DMS53 (cell line): ENCODE results near the gene IGSF8.

ENCODE experiments used
- DNase-seq: peaks from one replicate; lab custom pipeline; 2025; lab: John Stamatoyannopoulos, UW

IGSF8 gene, protein sequence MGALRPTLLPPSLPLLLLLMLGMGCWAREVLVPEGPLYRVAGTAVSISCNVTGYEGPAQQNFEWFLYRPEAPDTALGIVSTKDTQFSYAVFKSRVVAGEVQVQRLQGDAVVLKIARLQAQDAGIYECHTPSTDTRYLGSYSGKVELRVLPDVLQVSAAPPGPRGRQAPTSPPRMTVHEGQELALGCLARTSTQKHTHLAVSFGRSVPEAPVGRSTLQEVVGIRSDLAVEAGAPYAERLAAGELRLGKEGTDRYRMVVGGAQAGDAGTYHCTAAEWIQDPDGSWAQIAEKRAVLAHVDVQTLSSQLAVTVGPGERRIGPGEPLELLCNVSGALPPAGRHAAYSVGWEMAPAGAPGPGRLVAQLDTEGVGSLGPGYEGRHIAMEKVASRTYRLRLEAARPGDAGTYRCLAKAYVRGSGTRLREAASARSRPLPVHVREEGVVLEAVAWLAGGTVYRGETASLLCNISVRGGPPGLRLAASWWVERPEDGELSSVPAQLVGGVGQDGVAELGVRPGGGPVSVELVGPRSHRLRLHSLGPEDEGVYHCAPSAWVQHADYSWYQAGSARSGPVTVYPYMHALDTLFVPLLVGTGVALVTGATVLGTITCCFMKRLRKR

DNA sequence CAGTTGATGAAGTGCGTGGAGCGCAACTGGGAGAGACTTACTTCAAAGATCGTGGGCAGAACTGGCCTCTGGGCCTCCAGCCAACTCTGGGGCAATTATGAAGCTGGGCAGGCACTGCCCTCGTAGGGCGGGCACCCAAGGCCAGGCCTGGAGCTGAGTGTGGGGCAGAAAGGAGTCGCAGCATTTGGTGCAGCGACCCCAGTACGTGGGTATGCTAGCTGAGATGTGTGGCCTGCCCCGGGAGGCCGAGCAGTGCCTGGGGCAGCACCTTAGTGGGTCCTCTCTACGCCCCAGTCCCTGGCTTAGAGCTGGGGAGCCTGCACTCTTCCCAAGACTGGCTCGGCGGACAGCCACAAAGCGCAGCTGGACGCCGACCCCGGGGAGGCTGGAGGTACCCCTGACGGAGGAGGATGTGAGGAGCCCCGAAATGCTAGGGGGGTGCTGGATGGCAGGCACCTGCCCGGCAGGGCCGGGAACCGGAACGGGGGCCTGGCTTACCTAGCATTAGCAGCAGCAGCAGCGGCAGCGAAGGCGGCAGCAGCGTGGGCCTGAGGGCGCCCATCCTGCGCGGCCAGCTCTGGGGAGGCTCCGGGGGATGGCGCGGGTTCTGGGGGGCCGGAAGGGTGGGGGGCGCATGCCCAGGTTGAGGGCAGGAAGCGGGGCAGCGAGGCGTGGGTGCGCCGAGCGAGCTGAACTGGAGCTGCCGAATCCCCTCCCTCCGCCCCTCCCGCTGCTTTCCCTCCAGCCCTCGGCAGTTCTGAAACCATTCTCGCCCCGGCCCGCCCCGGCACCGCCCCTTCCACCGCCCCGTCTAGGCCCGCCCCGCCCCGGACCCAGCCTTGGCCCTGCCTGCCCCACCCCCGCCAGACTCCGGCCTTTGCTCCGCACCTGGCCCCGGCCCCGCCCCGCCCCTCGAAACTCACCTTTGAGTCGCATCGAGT, at the start of gene IGSF8:
Gene IGSF8, minus strand, starts transcription at position 709 of the 941 bp plus-strand sequence. Its CDS starts 147 bp downstream, at position 562.
- DNase-seq = peak; percentile 99

DNA sequence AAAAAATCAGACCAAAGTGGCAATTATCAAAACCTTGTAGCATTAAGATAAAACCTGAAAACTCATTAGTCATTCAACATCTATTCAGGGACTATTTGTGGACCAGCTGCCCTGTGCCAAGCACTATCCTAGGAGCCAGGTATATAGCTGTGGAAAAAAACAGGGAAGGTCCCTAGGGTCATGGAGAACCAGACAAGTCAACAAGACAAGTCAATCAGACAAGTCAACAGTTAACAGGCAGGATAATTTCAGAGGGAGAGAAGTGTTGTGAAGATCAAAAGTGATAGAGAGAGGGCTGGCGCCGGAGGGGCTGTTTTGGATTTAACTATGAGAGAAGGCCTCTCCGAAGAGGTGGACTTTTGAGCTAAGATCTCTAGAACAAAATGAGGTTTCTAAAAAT, 49.7 kb upstream of the IGSF8 start:
- no peak for DNase-seq

DNA sequence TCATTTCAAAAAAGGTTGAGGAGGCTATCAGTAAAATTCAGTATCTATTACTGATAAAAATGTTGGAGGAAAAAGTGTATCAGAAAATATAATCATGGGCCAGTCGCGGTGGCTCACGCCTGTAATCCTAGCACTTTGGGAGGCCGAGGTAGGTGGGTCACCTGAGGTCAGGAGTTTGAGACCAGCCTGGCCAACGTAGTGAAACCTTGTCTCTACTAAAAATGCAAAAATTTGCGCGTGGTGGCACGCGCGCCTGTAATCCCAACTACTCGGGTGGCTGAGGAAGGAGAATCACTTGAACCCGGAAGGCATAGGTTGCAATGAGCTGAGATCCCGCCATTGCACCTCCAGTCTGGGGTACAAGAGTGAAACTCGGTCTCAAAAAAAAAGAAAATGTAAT, 47.7 kb upstream of the IGSF8 start:
- DNase-seq = no peak

DNA sequence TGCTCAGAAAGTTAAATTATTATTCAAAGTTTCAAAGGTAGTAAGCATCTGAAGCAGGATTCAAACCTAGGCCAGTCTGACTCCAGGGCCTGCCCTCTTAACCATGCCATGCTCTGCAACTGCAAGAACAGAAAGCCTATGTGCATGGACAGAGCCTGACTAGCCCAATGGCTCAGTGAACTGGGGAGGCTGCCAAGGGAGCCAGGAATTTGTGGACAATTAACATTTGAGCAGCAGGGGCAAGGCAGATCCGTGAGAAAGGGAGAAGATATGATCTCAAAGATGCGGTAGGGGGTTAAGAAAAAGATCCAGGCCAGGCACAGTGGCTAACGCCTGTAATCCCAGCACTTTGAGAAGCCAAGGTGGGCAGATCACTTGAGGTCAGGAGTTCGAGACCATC, 46.5 kb upstream of the IGSF8 start:
- no peak for DNase-seq

DNA sequence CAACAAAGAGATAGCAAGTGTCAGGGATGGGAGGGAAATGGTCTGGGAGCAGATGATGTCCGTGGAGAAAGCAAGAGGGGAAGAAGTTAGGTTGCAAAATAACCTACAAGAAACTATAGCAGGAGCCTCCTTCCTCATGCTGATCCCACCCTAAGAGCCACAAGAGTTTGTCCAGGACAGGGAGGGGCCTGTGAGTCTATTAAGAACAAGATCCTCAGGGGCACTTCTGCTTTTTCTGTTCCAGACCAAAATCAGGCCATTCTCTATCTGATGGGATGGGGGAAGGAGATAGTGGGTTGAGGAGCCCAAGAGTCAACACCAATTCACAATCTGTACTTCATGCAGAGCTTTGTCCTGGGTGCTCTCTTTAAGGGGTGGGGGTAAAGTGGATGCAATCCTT, 45.3 kb upstream of the IGSF8 start:
- DNase-seq = no peak

DNA sequence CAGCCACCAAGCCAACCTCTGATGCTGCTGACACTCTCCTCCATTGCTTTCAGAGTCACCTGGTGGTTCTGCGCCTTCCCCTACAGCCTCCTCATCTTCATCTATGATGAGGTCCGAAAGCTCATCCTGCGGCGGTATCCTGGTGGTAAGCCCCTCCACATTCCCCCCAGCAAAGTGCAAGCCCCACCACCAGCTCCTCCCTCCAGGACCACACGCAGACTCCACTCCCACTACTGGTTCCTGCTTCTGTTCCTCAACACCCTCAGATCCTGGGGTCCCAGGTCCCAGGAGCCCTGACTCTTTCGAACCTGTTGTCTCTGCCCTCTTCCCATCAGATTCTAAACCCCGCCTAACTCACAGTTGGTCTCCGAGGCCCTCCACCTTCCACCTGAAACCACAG, 41.4 kb upstream of the IGSF8 start:
- DNase-seq = no peak

DNA sequence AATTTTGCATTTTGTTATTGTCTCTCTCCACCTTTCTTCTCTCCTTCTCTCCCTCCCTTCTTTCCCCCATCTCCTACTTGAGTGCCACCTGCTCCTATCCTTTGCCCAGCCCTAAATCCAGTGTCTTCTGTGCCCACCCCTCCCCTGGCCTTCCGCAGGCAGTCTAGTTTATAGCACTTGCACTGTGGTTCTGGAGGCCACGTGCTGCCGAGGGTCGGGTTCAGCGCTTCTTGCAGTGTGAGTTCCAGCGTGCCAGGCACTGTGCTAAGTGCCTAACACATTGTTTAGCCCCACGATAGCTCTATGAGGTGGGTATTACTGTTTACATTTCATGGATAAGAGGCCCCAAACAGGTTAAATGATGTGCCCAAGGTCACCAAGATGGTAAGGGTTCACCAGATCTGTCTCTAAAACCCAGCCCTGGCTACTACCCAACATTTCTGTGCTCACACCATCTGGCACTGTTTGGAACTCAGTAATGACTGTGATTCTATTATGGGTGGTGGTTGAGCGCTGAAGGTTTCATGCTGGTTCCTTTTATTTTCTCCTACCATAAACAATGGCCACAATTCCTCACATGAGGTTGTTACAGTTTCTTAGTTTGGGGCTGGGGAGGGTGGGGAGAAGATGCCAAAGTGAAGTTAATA, 38.9 kb upstream of the IGSF8 start:
- no peak for DNase-seq

DNA sequence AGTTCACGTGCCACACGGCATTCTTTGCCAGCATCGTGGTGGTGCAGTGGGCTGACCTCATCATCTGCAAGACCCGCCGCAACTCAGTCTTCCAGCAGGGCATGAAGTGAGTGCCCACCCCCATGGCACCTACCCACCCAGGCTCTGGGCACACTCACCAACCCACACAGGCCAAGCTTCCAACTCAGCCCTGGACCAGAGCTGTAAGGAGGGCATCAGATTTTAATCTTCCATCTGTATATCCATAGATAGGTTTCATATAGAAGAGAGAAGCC, 38.4 kb upstream of the IGSF8 start:
- no peak for DNase-seq

DNA sequence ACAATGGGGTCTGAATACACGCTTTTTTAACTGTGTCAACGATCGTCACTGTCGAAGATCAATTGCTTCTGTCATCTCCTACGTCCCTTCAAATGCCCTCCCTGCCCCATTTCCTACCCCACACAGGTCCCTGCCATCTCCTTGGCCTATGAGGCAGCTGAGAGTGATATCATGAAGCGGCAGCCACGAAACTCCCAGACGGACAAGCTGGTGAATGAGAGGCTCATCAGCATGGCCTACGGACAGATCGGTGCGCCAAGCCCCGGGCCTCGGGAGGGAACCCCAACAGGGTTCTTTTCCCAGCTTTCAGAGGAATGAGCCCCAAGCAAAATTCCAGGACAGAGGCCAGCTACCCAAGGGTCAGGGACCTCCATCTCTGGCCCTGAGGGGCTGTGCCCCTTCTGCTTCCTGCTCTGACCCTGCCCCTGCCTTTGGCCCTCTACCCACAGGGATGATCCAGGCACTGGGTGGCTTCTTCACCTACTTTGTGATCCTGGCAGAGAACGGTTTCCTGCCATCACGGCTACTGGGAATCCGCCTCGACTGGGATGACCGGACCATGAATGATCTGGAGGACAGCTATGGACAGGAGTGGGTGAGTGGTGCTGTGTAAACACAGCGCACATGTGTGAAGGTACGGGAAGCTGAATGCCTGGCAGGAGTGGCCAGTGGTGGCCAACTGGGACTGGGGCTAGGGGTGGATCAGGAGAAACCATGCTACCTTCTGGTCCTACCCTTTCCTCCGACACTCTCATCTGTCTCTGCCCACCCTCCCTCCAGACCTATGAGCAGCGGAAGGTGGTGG, 37.9 kb upstream of the IGSF8 start:
- DNase-seq = peak; percentile 11

DNA sequence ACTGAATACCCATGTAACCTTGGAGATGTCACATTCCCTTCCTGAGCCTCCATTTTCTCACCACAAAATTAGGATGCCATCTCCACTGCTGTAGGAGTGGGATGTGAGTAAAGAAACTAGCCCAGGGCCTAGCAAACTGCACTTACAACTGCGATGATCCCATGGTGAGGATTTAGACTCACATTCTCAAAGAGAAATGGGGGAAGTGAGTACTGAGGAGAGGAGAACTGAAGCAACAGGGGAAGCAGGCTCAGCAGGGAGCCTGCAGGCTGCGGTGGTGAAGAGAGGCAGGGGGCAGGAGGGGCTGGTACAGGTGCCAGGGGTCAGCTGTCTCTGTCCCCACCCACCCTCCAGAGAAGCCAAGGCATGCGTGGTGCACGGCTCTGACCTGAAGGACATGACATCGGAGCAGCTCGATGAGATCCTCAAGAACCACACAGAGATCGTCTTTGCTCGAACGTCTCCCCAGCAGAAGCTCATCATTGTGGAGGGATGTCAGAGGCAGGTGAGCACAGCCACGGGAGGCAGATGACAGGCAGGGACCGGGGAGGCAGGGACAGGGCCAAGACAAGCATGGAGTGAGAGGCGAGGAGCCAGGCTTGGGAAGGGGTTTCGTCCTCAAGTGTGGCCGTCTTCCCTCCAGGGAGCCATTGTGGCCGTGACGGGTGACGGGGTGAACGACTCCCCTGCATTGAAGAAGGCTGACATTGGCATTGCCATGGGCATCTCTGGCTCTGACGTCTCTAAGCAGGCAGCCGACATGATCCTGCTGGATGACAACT, 36.6 kb upstream of the IGSF8 start:
- no peak for DNase-seq

DNA sequence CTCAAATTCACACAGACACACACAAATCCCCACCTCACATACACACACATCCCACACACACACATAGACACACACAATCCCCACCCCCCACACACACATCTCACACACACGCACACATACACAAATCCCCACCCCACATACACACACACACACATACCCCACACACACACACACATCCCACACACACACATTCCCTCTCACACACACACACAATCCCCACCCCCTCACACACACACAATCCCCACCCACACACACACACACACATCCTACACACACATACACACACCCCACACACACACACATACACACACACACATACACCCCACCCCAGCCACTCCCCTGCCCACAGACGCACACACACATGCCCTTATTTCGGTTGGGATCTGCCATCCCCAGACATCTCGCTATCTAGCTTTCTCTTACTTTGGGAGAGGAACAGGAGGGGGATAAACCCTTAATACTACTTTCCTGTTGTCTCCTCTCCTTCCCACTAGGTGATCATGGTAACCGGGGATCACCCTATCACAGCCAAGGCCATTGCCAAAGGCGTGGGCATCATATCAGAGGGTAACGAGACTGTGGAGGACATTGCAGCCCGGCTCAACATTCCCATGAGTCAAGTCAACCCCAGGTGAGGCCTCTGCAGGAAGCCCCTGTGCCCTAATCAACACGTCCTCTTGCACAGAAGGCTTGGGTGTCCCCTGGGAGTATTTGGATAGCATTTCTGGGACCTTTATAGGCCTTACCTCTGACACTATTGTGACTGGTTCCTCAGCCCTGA, 35.8 kb upstream of the IGSF8 start:
- DNase-seq = no peak

DNA sequence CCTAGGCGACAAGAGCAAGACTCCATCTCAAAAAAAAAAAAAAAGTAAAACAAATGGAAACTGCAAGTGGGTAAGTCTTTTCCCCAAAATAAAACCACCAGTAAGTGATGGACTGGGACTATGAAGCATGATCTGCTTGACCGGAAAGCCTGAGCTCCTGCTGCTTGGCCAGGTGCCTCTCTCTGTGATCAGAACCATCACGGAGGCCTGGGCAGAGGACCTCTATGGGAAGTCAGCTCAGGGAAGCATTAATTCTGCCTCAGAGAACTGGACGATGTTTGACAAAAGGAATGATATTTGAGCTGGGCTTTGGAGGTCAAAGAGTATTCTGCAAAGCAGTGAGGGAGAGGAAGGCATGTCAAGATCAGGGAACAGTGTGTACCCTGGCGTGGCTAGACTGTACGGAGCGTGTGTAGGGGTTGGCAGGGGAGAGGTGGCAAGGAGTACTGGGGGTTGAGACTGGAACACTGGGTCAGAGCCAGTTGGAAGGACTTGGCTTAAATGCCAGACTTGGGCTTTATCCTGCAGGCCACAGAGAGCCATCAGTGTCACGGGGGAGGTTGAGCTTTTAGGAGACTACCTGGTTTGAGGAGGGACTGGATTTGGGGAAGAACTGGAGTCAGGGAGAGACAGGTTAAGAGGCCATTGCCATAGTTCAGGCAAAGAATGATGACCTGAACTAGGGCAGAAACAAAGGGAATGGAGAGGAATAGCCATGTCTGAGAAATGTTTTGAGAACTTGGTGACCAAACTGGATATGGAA, 33.6 kb upstream of the IGSF8 start:
- no peak for DNase-seq

DNA sequence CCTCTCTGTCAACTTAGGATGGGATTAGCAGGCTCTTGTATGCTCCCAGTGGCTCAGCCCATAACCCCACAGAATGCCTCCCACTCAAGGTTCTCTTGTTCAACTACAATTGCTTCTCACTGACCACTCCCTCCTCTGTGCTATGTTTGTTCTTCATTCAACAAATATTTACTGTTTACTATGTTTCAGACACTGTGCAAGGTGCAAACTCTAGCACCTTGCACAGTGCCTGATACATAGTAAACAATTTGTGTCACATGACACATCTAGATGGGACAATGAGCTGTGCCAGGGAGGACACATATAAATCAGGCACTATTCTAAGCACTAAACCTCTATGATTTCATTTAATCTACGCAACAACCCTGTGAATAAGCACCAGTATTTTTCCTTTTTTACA, 32.5 kb upstream of the IGSF8 start:
- DNase-seq = peak; percentile 54

DNA sequence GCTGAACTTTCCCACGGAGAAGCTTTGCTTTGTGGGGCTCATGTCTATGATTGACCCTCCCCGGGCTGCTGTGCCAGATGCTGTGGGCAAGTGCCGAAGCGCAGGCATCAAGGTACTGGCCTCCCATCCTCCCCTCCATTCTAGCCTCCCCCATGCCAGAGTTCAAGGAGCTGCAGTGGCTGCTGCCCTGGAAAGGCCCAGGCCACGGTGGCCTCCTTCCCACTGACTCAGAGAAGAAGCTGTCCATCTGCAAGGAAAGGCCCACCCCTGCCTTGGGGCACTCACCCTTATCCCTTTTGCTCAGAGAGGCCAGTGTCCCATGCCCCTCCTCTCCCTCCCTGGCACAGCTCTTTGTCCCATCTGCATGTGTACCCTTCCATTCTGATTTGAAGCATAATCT, 32.1 kb upstream of the IGSF8 start:
- no peak for DNase-seq

DNA sequence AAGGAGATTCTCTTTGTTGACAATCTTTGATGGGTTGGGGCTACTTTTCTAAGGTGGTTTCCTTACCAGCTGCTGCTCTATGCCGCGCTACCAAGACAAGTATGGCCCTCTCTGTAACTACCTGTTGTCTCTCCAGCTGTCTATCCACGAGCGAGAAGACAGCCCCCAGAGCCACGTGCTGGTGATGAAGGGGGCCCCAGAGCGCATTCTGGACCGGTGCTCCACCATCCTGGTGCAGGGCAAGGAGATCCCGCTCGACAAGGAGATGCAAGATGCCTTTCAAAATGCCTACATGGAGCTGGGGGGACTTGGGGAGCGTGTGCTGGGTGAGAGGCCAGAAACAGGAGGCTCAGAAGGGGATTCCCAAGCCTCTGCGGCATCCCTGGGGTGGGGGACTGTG, 31.5 kb upstream of the IGSF8 start:
- no peak for DNase-seq

DNA sequence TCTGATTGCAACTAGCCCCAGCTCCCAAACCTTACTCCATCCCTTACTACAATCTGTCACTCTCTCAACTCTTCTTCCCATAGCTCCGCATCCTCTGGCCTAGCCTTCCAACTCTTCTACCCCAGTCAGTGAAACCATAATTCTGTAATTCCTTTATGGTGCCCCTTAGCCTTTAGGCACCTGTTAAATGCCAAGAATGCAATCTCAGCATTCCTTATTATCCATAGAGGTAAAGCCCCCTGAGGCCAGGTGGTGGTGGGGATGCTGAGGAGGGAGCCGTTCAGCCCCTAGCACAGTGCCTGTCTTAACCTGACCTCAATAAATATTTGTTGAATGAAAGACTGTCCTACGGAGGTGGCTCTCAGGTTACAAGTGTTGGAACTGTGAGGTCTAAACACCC, 31.1 kb upstream of the IGSF8 start:
- no peak for DNase-seq

DNA sequence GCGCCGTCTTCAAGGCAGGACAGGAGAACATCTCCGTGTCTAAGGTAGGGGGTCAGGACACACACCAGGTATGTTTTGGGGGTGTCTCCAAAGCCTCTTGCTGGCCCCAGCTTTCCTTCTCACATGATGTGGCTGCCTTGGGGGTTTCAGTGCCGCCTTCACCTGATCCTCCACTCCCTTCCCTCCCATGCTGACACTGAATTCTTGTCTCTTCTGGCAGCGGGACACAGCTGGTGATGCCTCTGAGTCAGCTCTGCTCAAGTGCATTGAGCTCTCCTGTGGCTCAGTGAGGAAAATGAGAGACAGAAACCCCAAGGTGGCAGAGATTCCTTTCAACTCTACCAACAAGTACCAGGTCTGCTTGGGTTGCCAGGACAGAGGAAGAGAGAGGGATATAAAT, 30.6 kb upstream of the IGSF8 start:
- DNase-seq = peak; percentile 35

DNA sequence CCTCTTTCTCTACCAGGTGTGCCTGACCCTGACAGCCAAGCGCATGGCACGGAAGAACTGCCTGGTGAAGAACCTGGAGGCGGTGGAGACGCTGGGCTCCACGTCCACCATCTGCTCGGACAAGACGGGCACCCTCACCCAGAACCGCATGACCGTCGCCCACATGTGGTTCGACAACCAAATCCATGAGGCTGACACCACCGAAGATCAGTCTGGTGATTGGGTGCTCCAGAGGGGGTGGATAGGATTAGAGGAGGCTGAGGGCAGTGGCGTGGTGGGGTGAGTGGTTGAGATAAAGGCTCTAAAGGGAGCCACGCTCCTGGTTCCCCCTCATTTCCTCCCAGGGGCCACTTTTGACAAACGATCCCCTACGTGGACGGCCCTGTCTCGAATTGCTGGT, 30.2 kb upstream of the IGSF8 start:
- no peak for DNase-seq

DNA sequence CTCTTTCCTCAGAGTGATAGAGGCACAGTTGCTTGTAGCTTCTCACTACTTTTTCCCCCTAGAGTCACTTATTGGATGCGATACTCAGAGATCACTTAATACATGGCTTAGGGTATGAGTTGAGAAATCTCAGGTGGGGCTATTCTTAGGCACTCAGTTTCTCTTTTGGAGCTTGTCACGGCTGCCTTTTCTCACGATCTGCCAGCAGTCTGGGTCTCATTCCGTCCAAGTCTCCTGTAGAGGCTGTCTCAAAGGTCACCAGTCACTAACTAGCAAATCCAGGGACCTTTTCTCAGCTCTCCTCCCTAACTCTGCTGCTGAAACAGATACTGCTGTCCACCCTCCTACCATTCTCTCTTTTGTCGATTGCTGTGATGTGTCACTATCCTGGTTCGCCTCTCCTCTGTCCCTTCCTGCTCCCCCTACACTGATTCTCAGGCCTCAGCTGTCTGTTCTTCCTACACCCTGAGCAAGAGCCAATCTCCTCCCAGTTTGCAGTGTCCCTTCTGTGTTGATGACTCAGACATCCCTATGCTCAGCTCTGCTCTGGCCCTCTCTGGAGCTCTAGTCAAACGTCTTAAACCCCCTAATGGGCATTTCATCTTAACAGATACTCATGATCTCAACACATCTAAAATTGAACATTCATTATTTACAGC, 29.6 kb upstream of the IGSF8 start:
- peak; percentile 24 for DNase-seq
